ENCODE results near the gene ACAA2. TPM values are rescaled to one million over a fixed set of nuclear protein-coding genes. Genes with fewer than 3 reads are reported as not detected.

ACAA2 gene
- total RNA-seq, 1 experiment from 2014 or later: 18.2 TPM

GRCh38 chr18:49769047-49769728 is 44.1 kb downstream of the ACAA2 start:
- CTCF ChIA-PET: interaction anchor here (1.1 to 1.3 kb wide), 3 partner anchors 90 to 305 kb away, joined by 4 to 7 read pairs (median 4); no protein-coding TSS in a partner anchor
- intact Hi-C loops (cut with micrococcal nuclease): loop anchor here (10.0 kb wide), 1 partner anchor 1094 kb away; no protein-coding TSS in a partner anchor
- POLR2A ChIA-PET: no interaction called here

More at GRCh38 chr18:49769047-49769728, 44.1 kb downstream of the ACAA2 start:
- Histone ChIP-seq H3K4me2 (ENCODE audit: low read length) (no peak overlapping the region), H3K4me1 (ENCODE audit: control insufficient read depth in 1 of 2, insufficient read depth in 2 of 2, low read length in 2 of 2) (no peaks in the 10 kb centered on the region), H3K79me2 (ENCODE audit: insufficient read depth, low read length) (no peaks in the 10 kb centered on the region), H3K9me3 (ENCODE audit: control insufficient read depth in 1 of 2, insufficient read depth in 1 of 2, low read depth in 1 of 2, low read length in 2 of 2) (no peaks in the 10 kb centered on the region), H2AFZ (ENCODE audit: low read depth, low read length, poor library complexity, severe bottlenecking) (no peak overlapping the region), H3K4me3 (replicated peaks in 1 of 2; ENCODE audit: low read depth in 1 of 2, low read length in 2 of 2) (no peak overlapping the region), H4K20me1 (ENCODE audit: insufficient read depth) (no peaks in the 10 kb centered on the region), H3K36me3 (ENCODE audit: control insufficient read depth in 1 of 2, insufficient read depth in 2 of 2, low read length in 2 of 2) (no peaks in the 10 kb centered on the region), H3K9me2 (ENCODE audit: insufficient read depth) (no peaks in the 10 kb centered on the region), H3K27ac (ENCODE audit: low read depth, low read length) (no peak overlapping the region), H3K9ac (ENCODE audit: low read length) (no peak overlapping the region), H3K27me3 (ENCODE audit: insufficient read depth, low read length) (no peaks in the 10 kb centered on the region)
- no TSS peak for BruUV-seq (replicated peaks)
- no peak for DNase-seq (ENCODE audit: low read depth, low spot score)
- no peak for ATAC-seq
- RAD21 ChIA-PET (ENCODE audit: low non-redundant PET in 1 of 2, low total read pairs in 2 of 2, uncharacterized antibody in 2 of 2, unreplicated experiment in 2 of 2): no interaction called here
- TF ChIP-seq EZH2 (IDR thresholded peaks at IDR 0.05) (no peak), ZFX (IDR thresholded peaks at IDR 0.05) (no peak), YY1 (IDR thresholded peaks at IDR 0.05; ENCODE audit: extremely low read depth, insufficient replicate concordance, low read depth, low read length) (no peak), CTCF (IDR thresholded peaks at IDR 0.05 in 2 of 3, conservative IDR thresholded peaks at IDR 0.05 in 1 of 3; ENCODE audit: borderline replicate concordance in 1 of 3, insufficient read depth in 1 of 3, low read depth in 2 of 3, low read length in 2 of 3) (no peak), FOSL1 (IDR thresholded peaks at IDR 0.05; ENCODE audit: low read depth) (no peak), EGR1 (IDR thresholded peaks at IDR 0.05; ENCODE audit: low read depth) (no peak), SIN3A (IDR thresholded peaks at IDR 0.05; ENCODE audit: low read depth) (no peak), RAD21 (IDR thresholded peaks at IDR 0.05; ENCODE audit: low read depth) (no peak), EZH2phosphoT487 (IDR thresholded peaks at IDR 0.05; ENCODE audit: borderline replicate concordance) (no peak), SP1 (IDR thresholded peaks at IDR 0.05; ENCODE audit: low read depth) (no peak), CEBPB (IDR thresholded peaks at IDR 0.05; ENCODE audit: low read depth) (no peak), TCF7L2 (IDR thresholded peaks at IDR 0.05; ENCODE audit: borderline replicate concordance, extremely low read depth, insufficient read depth, insufficient read length) (no peak), CBX3 (IDR thresholded peaks at IDR 0.05; ENCODE audit: low read depth) (no peak)
- TF ChIP-seq, protein P1, sequence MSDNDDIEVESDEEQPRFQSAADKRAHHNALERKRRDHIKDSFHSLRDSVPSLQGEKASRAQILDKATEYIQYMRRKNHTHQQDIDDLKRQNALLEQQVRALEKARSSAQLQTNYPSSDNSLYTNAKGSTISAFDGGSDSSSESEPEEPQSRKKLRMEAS (IDR thresholded peaks at IDR 0.05): no peak
- TF ChIP-seq, protein P2, sequence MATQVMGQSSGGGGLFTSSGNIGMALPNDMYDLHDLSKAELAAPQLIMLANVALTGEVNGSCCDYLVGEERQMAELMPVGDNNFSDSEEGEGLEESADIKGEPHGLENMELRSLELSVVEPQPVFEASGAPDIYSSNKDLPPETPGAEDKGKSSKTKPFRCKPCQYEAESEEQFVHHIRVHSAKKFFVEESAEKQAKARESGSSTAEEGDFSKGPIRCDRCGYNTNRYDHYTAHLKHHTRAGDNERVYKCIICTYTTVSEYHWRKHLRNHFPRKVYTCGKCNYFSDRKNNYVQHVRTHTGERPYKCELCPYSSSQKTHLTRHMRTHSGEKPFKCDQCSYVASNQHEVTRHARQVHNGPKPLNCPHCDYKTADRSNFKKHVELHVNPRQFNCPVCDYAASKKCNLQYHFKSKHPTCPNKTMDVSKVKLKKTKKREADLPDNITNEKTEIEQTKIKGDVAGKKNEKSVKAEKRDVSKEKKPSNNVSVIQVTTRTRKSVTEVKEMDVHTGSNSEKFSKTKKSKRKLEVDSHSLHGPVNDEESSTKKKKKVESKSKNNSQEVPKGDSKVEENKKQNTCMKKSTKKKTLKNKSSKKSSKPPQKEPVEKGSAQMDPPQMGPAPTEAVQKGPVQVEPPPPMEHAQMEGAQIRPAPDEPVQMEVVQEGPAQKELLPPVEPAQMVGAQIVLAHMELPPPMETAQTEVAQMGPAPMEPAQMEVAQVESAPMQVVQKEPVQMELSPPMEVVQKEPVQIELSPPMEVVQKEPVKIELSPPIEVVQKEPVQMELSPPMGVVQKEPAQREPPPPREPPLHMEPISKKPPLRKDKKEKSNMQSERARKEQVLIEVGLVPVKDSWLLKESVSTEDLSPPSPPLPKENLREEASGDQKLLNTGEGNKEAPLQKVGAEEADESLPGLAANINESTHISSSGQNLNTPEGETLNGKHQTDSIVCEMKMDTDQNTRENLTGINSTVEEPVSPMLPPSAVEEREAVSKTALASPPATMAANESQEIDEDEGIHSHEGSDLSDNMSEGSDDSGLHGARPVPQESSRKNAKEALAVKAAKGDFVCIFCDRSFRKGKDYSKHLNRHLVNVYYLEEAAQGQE (IDR thresholded peaks at IDR 0.05; ENCODE audit: low read depth): no peak
- TF ChIP-seq, protein P3, sequence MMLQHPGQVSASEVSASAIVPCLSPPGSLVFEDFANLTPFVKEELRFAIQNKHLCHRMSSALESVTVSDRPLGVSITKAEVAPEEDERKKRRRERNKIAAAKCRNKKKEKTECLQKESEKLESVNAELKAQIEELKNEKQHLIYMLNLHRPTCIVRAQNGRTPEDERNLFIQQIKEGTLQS (IDR thresholded peaks at IDR 0.05): no peak
